Activated naive CD4-positive, alpha-beta T cell treated with anti-CD3 and anti-CD28 coated beads, Interleukin-2, amount 50 U/mL, for 16 hours (primary cell): ENCODE results near the gene PTH2.
"Not testable (repeated sequence)": the region's sequence is repeated elsewhere in the genome, so short reads cannot be mapped to it uniquely, and the experiment has no call there.

Experiments
- DNase-seq: peaks from one replicate; pipeline ENCODE4 v3.0.0-alpha.2; 2020

The PTH2 gene

GRCh38 chr19:49374665-49375434 is 48.4 kb downstream of the PTH2 start:
- DNase-seq: no peak

- not testable (repeated sequence) for DNase-seq
Observed at GRCh38 chr19:49373174-49373573, 50.1 kb downstream of the PTH2 start.
